ENCODE results near the gene MIOX. TPM values are rescaled to one million over a fixed set of nuclear protein-coding genes. Genes with fewer than 3 reads are reported as not detected.

MIOX gene
- total RNA-seq, 1 experiment from 2014 or later: 1.9 TPM

DNA sequence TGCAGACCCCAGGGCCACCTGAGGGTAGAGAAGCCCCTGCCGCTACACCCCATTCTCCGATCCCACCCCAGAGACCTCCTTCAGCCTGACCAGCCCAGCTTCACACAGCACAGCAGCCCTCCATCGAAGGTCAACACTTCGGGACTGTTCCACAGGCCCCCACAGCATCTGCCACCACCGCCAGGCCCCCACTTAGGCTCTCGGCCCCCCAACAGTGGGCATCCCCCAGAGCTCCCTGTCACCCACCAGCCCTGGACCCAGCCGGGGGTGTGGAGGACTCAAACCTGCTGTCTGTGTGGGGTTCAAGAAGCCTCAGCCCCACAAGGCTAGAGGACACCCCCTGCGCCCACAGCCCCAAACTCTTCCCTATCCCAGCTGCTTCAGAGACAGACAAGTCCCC, 18.0 kb upstream of the MIOX start:
- in situ Hi-C loops (cut with HindIII; ENCODE audit: low pct_unique_long_range_greater_than_20kb, low sequenced_read_pairs): no loop called here
- no peak for DNase-seq (ENCODE audit: low read depth)

GRCh38 chr22:50469377-50470305, 17.0 kb upstream of the MIOX start:
- in situ Hi-C loops (cut with HindIII; ENCODE audit: low pct_unique_long_range_greater_than_20kb, low sequenced_read_pairs): no loop called here
- DNase-seq (ENCODE audit: low read depth): peak; percentile 55

DNA sequence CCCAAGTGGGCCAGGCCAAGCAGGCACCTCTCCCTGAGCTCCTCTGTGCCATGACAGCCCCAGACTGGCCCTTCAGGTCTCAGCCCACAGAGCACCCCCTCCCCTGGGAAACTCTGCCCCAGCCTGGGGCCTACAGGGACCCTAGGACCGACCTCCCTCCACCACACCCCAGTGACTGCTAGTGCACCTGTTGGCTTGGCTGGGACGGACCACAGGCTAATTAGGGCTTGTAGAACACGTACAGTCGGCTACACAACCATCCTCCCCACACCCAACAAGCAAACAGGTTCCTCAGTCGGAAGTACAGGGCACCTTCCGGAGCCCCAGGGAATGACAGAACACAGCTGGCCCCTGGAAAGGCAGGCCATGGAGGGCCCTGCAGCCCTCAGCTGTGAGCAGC, 16.2 kb upstream of the MIOX start:
- in situ Hi-C loops (cut with HindIII; ENCODE audit: low pct_unique_long_range_greater_than_20kb, low sequenced_read_pairs): no loop called here
- no peak for DNase-seq (ENCODE audit: low read depth)

GRCh38 chr22:50471197-50471847, 15.3 kb upstream of the MIOX start:
- in situ Hi-C loops (cut with HindIII; ENCODE audit: low pct_unique_long_range_greater_than_20kb, low sequenced_read_pairs): no loop called here
- no peak for DNase-seq (ENCODE audit: low read depth)

GRCh38 chr22:50471962-50472361, 14.7 kb upstream of the MIOX start:
- in situ Hi-C loops (cut with HindIII; ENCODE audit: low pct_unique_long_range_greater_than_20kb, low sequenced_read_pairs): no loop called here
- DNase-seq (ENCODE audit: low read depth): no peak

DNA sequence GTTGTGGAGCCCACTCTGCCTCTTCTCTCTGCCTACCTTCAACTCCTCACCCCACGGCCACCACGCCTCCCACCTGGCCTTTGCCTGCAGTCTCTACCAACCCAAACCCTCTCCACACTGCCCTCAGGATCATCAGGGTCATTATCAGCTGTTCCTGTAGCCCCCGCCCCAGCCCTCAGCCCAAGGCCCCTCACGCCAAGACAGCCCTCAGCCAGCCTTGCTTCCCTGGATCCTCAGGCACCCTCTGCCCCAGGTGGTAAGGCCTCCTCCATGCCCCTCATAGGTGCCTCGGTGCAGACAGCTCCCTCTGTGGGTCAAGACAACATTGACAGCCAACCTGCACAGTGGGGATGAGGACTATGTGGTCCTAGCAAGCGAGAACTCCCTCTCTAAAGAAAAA, 13.6 kb upstream of the MIOX start:
- DNase-seq (ENCODE audit: low read depth): no peak

GRCh38 chr22:50473855-50474671, 12.6 kb upstream of the MIOX start:
- no peak for DNase-seq (ENCODE audit: low read depth)
- in situ Hi-C loops (cut with HindIII; ENCODE audit: low pct_unique_long_range_greater_than_20kb, low sequenced_read_pairs): no loop called here

More for the DNA sequence above, 13.6 kb upstream of the MIOX start:
- in situ Hi-C loops (cut with HindIII; ENCODE audit: low pct_unique_long_range_greater_than_20kb, low sequenced_read_pairs): no loop called here

- in situ Hi-C loops (cut with HindIII; ENCODE audit: low pct_unique_long_range_greater_than_20kb, low sequenced_read_pairs): no loop called here
- DNase-seq (ENCODE audit: low read depth): peak; percentile 86
These were observed 11.7 kb upstream of the MIOX start, which contains the start of gene SBF1 for GRCh38 chr22:50474710-50475651. SBF1 (minus strand) TSS chr22:50475035; CDS start chr22:50474840, 195 bp downstream.

GRCh38 chr22:50475652-50476002, 11.0 kb upstream of the MIOX start:
- DNase-seq (ENCODE audit: low read depth): no peak
- in situ Hi-C loops (cut with HindIII; ENCODE audit: low pct_unique_long_range_greater_than_20kb, low sequenced_read_pairs): no loop called here

GRCh38 chr22:50476868-50477267, 9.8 kb upstream of the MIOX start:
- no peak for DNase-seq (ENCODE audit: low read depth)
- in situ Hi-C loops (cut with HindIII; ENCODE audit: low pct_unique_long_range_greater_than_20kb, low sequenced_read_pairs): no loop called here

DNA sequence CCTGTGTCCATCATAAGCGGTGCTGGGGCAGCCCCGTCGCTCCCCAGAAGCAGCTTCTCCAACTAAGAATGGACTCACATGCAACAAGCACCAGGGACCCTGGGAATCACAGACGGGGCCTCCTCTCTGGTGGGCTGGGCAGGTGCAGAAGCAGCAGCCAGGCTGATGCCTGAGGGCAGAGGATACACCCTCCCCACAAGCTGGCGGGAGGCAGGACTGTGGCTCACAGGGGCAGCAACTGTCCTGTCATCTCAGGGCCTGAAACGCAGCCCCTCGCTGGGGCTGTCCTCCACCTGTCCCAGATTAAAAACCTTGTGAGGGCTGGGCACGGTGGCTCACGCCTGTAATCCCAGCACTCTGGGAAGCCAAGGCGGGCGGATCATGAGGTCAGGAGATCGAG, 8.7 kb upstream of the MIOX start:
- in situ Hi-C loops (cut with HindIII; ENCODE audit: low pct_unique_long_range_greater_than_20kb, low sequenced_read_pairs): no loop called here
- no peak for DNase-seq (ENCODE audit: low read depth)

- in situ Hi-C loops (cut with HindIII; ENCODE audit: low pct_unique_long_range_greater_than_20kb, low sequenced_read_pairs): no loop called here
- DNase-seq (ENCODE audit: low read depth): no peak
These were observed 6.9 kb upstream of the MIOX start for GRCh38 chr22:50479721-50480120.

- in situ Hi-C loops (cut with HindIII; ENCODE audit: low pct_unique_long_range_greater_than_20kb, low sequenced_read_pairs): no loop called here
These were observed 5.6 kb upstream of the MIOX start for GRCh38 chr22:50481045-50481439.

DNA sequence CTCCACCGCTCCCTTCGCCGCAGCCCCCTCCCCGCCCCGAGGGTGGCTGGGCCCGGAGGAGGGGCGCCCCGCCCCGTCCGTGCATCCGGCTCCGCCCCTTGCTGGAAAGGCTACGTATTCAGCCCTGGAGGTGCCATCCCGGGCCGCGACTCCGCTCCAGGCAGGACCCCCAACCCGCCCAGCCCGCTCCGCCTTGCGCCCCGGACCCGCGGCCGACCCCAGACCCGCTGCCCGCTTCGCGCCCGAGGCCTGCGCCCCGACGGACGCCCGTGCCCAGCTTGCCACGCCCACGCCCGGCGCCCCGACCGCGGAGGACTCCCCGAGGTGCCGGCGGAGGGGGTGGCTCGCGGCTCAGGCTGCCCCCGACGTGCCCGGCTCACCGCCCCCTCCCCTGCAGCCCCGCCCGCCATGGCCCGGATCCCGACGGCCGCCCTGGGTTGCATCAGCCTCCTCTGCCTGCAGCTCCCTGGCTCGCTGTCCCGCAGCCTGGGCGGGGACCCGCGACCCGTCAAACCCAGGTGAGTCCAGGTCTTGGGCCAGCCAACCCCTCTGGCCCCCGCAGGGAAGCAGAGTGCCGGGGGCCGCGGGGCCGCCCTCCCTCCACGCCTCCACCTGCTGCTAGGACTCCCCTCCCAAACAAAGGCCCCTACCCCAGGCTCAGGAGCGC, 5.1 kb upstream of the MIOX start, which contains the start of gene ADM2:
Gene ADM2, plus strand, starts transcription at position 104 of the 667 bp plus-strand sequence. Its CDS starts 305 bp downstream, at position 409.
- DNase-seq (ENCODE audit: low read depth): peak; percentile 40
- in situ Hi-C loops (cut with HindIII; ENCODE audit: low pct_unique_long_range_greater_than_20kb, low sequenced_read_pairs): no loop called here

More at GRCh38 chr22:50481045-50481439, 5.6 kb upstream of the MIOX start:
- DNase-seq (ENCODE audit: low read depth): no peak

- no peak for DNase-seq (ENCODE audit: low read depth)
- in situ Hi-C loops (cut with HindIII; ENCODE audit: low pct_unique_long_range_greater_than_20kb, low sequenced_read_pairs): no loop called here
These were observed 4.3 kb upstream of the MIOX start for GRCh38 chr22:50482107-50483074.

DNA sequence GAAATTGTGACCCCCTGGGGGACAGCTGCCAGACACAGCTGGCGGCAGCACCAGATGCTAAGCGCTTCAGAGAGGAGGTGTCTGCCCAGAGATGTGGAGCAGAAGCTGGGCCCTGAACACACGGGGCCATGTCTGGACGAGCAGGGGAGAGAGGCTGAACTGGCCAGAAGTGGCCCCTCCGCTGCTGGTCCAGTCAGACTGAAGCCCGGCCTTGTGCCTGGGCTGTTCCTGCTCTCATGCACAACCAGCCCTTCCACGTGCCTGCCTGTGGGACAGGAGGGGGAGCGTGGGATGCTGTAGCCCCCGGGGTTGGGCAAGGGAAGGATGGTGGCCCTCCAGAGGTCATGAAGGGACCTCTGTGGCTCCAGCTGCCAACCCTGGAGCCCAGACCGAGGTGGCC, 3.6 kb upstream of the MIOX start:
- DNase-seq (ENCODE audit: low read depth): no peak
- in situ Hi-C loops (cut with HindIII; ENCODE audit: low pct_unique_long_range_greater_than_20kb, low sequenced_read_pairs): no loop called here

Measured in Caki2 (cell line).